22Rv1 (cell line): ENCODE results near the gene MMP24.
"Not testable (repeated sequence)": the region's sequence is repeated elsewhere in the genome, so short reads cannot be mapped to it uniquely, and the experiment has no call there.

Source experiments
- H3K27ac ChIP-seq: fragments of 450-650 bp; 2 replicates; pipeline ENCODE4 v1.5.1; 2017
- ZFX ChIP-seq: fragments of 450-650 bp; IDR thresholded peaks from 2 replicates; pipeline ENCODE4 v1.6.1; 2017; ENCODE audit warnings: antibody characterized with exemption, borderline replicate concordance
- TF ChIP-seq, protein P1 (sequence below): fragments of 450-650 bp; IDR thresholded peaks from 2 replicates; pipeline ENCODE4 v1.5.1; 2017; ENCODE audit warnings: mild to moderate bottlenecking

Gene MMP24

GRCh38 chr20:35240811-35241293 is 14.4 kb downstream of the MMP24 start:
- TF ChIP-seq, protein P1, sequence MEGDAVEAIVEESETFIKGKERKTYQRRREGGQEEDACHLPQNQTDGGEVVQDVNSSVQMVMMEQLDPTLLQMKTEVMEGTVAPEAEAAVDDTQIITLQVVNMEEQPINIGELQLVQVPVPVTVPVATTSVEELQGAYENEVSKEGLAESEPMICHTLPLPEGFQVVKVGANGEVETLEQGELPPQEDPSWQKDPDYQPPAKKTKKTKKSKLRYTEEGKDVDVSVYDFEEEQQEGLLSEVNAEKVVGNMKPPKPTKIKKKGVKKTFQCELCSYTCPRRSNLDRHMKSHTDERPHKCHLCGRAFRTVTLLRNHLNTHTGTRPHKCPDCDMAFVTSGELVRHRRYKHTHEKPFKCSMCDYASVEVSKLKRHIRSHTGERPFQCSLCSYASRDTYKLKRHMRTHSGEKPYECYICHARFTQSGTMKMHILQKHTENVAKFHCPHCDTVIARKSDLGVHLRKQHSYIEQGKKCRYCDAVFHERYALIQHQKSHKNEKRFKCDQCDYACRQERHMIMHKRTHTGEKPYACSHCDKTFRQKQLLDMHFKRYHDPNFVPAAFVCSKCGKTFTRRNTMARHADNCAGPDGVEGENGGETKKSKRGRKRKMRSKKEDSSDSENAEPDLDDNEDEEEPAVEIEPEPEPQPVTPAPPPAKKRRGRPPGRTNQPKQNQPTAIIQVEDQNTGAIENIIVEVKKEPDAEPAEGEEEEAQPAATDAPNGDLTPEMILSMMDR = no peak
- no peak for TF ChIP-seq ZFX
- no peak overlapping the region for H3K27ac ChIP-seq

- H3K27ac ChIP-seq = no peak overlapping the region
- no peak for TF ChIP-seq ZFX
- TF ChIP-seq, protein P1 = no peak
Observed at GRCh38 chr20:35243317-35243716, 16.8 kb downstream of the MMP24 start.

DNA sequence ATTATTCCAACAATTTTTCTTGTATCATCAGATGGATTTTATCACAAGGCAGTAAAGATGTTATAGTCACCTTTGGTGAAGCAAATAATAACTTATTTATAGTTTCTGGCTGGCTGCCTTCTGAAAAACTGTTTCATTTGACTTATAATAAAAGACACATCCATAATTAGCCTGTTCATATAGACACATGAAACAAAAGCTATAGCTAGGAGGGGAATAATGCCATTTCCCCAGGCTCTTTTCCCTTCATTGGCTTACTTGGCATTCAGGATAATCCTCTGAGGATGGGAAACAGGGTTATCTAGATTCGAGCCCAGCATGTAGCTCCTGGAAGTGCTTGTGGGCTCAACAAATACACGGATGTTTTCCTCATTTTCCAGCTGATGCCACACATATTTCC is 17.5 kb downstream of the MMP24 start:
- H3K27ac ChIP-seq = no peak overlapping the region
- TF ChIP-seq, protein P1 = no peak
- TF ChIP-seq ZFX = no peak

DNA sequence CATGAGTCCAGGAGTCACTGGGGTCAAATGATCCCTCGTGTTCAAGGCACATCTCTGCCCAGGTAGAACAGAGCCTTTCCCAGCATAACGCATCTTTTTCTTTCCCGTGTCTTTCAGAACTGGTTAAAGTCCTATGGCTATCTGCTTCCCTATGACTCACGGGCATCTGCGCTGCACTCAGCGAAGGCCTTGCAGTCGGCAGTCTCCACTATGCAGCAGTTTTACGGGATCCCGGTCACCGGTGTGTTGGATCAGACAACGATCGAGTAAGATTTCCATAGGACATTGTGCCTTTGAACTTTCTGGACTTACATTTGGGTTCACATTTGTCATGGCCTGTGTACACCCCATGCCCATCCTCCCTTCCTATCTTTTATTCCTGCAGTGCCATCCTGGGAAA is 20.2 kb downstream of the MMP24 start:
- TF ChIP-seq, protein P1 = no peak
- TF ChIP-seq ZFX = no peak
- H3K27ac ChIP-seq = no peak overlapping the region

- H3K27ac ChIP-seq = no peak overlapping the region
- TF ChIP-seq ZFX = no peak
- TF ChIP-seq, protein P1 = no peak
Observed at GRCh38 chr20:35248641-35249475, 22.4 kb downstream of the MMP24 start.

GRCh38 chr20:35251613-35251940 is 25.1 kb downstream of the MMP24 start:
- no peak for TF ChIP-seq ZFX
- TF ChIP-seq, protein P1 = no peak
- H3K27ac ChIP-seq = no peak overlapping the region

DNA sequence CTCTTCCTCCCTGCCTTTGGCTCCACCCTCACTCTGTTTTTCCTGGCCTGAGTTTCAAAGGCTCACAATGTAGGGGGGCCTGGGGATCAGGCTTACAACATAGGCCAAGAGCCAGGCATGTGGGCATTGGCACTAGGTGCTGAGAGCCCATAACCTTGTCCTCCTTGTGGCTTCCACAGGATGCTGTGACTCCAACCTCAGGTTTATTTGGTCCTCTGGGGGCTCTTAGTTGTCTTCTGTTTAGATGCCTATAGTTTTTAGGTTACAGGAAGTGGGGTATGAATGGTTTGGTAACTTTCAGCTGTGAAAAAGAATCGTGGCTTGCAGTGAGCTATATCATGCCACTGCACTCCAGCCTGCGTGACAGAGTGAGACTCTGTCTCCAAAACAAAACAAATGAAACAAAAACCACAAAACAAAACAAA is 25.6 kb downstream of the MMP24 start:
- no peak overlapping the region for H3K27ac ChIP-seq
- TF ChIP-seq, protein P1 = no peak
- TF ChIP-seq ZFX = no peak

DNA sequence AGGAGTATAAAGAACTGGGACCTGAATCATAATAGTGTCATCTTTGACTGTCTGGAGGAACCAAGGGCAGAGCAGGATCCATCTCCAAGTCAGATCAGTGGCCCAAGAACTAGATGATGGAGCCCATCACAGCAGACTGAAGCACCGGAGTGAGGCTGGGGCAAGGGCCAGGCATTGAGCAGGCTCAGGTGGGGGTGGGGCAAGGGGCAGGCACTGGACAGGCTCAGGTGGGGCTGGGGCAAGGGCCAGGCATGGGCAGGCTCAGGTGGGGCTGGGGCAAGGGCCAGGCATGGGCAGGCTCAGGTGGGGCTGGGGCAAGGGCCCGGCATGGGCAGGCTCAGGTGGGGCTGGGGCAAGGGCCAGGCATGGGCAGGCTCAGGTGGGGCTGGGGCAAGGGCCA is 26.1 kb downstream of the MMP24 start:
- H3K27ac ChIP-seq = not testable (repeated sequence)
